Measurements from ENCODE around the gene MRPL50. TPM values are rescaled to one million over a fixed set of nuclear protein-coding genes. Genes with fewer than 3 reads are reported as not detected.

The MRPL50 gene
- total RNA-seq, 1 experiment from 2014 or later, result 36.4 TPM

GRCh38 chr9:101354143-101354764 lies 44.2 kb downstream of the MRPL50 start:
- DNase-seq (ENCODE audit: low spot score), result no peak
- in situ Hi-C loops (cut with HindIII; ENCODE audit: low sequenced_read_pairs), result no loop called here

GRCh38 chr9:101353683-101354082 lies 44.7 kb downstream of the MRPL50 start:
- in situ Hi-C loops (cut with HindIII; ENCODE audit: low sequenced_read_pairs), result no loop called here
- no peak for DNase-seq (ENCODE audit: low spot score)

- no peak for DNase-seq (ENCODE audit: low spot score)
- in situ Hi-C loops (cut with HindIII; ENCODE audit: low sequenced_read_pairs), result no loop called here
Measured at GRCh38 chr9:101352892-101353463, 45.4 kb downstream of the MRPL50 start.

GRCh38 chr9:101350285-101350684 lies 48.1 kb downstream of the MRPL50 start:
- in situ Hi-C loops (cut with HindIII; ENCODE audit: low sequenced_read_pairs), result no loop called here
- DNase-seq (ENCODE audit: low spot score), result no peak

- in situ Hi-C loops (cut with HindIII; ENCODE audit: low sequenced_read_pairs), result no loop called here
- DNase-seq (ENCODE audit: low spot score), result no peak
Measured at GRCh38 chr9:101342595-101342994, 55.8 kb downstream of the MRPL50 start.

- DNase-seq (ENCODE audit: low spot score), result no peak
Measured at GRCh38 chr9:101341958-101342357, 56.5 kb downstream of the MRPL50 start.

More at GRCh38 chr9:101341958-101342357, 56.5 kb downstream of the MRPL50 start:
- in situ Hi-C loops (cut with HindIII; ENCODE audit: low sequenced_read_pairs), result no loop called here

Other genes with a start within 250 kb of the MRPL50 start
- not detected in 2 replicates for gene BAAT, start 13.6 kb downstream of the MRPL50 start, total RNA-seq (2014; rRNA removed; shearing (Covaris generic))
- gene ZNF189, start 233 bp upstream of the MRPL50 start, total RNA-seq (2014; rRNA removed; shearing (Covaris generic)), result 12.8 and 23.6 TPM in 2 replicates
- not detected in 2 replicates for gene ALDOB, start 37.2 kb upstream of the MRPL50 start, total RNA-seq (2014; rRNA removed; shearing (Covaris generic))
- 13.5 and 21.4 TPM in 2 replicates for gene RNF20, start 135.2 kb upstream of the MRPL50 start, total RNA-seq (2014; rRNA removed; shearing (Covaris generic))
- gene PPP3R2, start 196.4 kb upstream of the MRPL50 start, total RNA-seq (2014; rRNA removed; shearing (Covaris generic)), result not detected in 2 replicates